Mucosa of descending colon (tissue), 3 donors: Measurements from ENCODE around the gene IGSF22. TPM values are rescaled to one million over a fixed set of nuclear protein-coding genes. Genes with fewer than 3 reads are reported as not detected.
"Not testable (repeated sequence)": the region's sequence is repeated elsewhere in the genome, so short reads cannot be mapped to it uniquely, and the experiment has no call there.

Experiments used
- ATAC-seq: fragments of 200-7000 bp; cut with Tn5 transposase; one replicate; pipeline ENCODE4 v1.9.1; 2020; ENCODE audit warnings: mild to moderate bottlenecking, moderate library complexity
- DNase-seq, 3 donors: peaks; one replicate each; pipeline ENCODE4 v3.0.0-alpha.2; 2020
- H3K36me3 ChIP-seq: fragments of 200-600 bp; one replicate; pipeline ENCODE4 v1.8.0; 2021; ENCODE audit warnings: low read depth, mild to moderate bottlenecking
- H3K4me1 ChIP-seq: fragments of 200-600 bp; one replicate; pipeline ENCODE4 v1.8.0; 2021; ENCODE audit warnings: low read depth, mild to moderate bottlenecking
- H3K4me3 ChIP-seq: fragments of 200-600 bp; one replicate; pipeline ENCODE4 v1.8.0; 2021; ENCODE audit warnings: mild to moderate bottlenecking
- H3K9me3 ChIP-seq: fragments of 200-600 bp; one replicate; pipeline ENCODE4 v1.8.0; 2021; ENCODE audit warnings: mild to moderate bottlenecking
- intact Hi-C, 2 donors: fragments of 100-400 bp; cut with DNase I in 1 of 2; cut with micrococcal nuclease in 1 of 2; formaldehyde crosslinking; loops; one replicate each; pipeline versions ENCODE4 v1.11.0 to v1.11.1; 2022; cut with DNase I, micrococcal nuclease
- total RNA-seq, 3 donors: library from RNA; stranded (reverse); fragmentation: NEBNext Ultra II Directional in 2 of 3; extraction: Animal tissue kit (Norgen Biotek cat#: 25700) in 2 of 3; gene quantifications; one replicate each; pipeline versions ENCODE4 v1.2.1 to v1.2.4, GENCODE V29; 2021 to 2023
- TF ChIP-seq, protein P1 (sequence below): fragments of 200-600 bp; IDR thresholded peaks from one replicate; pipeline ENCODE4 v1.8.0; 2022; ENCODE audit warnings: antibody characterized with exemption, mild to moderate bottlenecking
- donor health status: DM: no; HTN: no; CAD: no; lungs with moderate emphysema.
- donor health status: DM: no; HTN: no; CAD: no.
- donor health status: DM: no; HTN: yes; CAD: no.

IGSF22 gene
- total RNA-seq, 3 donors from 2014 or later: 1.1 to 1.5 (median 1.5) TPM

DNA sequence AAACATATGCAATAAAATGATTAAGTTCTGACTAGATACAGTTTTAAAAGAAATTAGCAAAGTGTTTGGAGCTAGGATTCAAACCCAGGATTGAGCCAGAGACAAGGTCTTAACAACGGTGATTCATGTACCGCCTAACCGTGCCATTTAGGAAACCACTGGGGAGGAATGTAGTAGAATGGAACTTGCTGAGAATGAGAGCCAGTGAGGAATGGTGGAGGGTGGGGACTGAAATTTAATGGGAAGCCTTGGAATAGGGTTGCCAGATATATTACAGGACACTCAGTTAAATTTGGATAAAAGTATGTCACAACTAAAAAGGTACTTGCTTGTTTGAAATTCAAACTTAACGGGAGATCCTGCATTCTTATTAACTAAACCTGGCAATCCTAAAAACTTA is 57.9 kb downstream of the IGSF22 start:
- Histone ChIP-seq H3K4me3 (no peak overlapping the region), H3K36me3 (no peaks in the 10 kb centered on the region), H3K9me3 (no peaks in the 10 kb centered on the region), H3K4me1 (no peaks in the 10 kb centered on the region)
- TF ChIP-seq, protein P1, sequence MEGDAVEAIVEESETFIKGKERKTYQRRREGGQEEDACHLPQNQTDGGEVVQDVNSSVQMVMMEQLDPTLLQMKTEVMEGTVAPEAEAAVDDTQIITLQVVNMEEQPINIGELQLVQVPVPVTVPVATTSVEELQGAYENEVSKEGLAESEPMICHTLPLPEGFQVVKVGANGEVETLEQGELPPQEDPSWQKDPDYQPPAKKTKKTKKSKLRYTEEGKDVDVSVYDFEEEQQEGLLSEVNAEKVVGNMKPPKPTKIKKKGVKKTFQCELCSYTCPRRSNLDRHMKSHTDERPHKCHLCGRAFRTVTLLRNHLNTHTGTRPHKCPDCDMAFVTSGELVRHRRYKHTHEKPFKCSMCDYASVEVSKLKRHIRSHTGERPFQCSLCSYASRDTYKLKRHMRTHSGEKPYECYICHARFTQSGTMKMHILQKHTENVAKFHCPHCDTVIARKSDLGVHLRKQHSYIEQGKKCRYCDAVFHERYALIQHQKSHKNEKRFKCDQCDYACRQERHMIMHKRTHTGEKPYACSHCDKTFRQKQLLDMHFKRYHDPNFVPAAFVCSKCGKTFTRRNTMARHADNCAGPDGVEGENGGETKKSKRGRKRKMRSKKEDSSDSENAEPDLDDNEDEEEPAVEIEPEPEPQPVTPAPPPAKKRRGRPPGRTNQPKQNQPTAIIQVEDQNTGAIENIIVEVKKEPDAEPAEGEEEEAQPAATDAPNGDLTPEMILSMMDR: no peak
- ATAC-seq (no peak), DNase-seq (no peak)
- intact Hi-C loops: no loop called here

DNA sequence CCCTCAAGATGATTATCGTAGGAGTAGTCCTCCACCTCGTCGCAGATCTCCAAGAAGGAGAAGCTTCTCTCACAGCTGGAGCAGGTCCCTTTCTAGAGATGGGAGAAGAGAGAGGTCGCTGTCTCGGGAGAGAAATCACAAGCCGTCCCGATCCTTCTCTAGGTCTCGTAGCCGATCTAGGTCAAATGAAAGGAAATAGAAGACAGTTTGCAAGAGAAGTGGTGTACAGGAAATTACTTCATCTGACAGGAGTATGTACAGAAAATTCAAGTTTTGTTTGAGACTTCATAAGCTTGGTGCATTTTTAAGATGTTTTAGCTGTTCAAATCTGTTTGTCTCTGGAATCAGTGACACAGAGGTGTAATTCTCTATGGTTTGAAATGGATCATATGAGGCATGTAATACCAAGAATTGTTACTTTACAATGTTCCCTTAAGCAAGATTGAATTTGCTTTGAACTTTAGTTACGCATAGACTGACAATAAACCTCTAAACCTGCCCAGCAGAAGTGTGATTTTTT is 60.6 kb downstream of the IGSF22 start:
- intact Hi-C loops, H3K4me1 ChIP-seq, ATAC-seq, H3K9me3 ChIP-seq, DNase-seq, H3K4me3 ChIP-seq, H3K36me3 ChIP-seq: not testable (repeated sequence)

DNA sequence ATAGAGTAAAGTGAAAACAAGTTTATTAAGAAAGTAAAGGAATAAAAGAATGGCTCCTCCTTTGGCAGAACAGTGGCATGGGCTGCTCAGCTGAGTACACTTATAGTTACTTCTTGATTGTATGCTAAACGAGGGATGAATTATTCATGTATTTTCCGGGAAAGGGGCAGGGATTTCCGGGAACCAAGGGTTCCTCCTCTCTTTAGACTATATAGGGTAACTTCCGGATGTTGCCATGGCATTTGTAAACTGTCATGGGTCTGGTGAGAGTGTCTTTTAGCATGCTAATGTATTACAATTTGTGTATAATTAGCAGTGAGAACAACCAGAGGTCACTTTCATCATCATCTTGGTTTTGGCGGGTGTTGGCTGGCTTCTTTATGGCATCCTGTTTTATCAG is 68.3 kb downstream of the IGSF22 start:
- intact Hi-C loops: no loop called here
- H3K4me3 ChIP-seq: no peak overlapping the region
- ATAC-seq (no peak), DNase-seq (no peak)
- no peaks in the 10 kb centered on the region for H3K9me3 ChIP-seq
- TF ChIP-seq, protein P1: no peak
- H3K36me3 ChIP-seq: no peaks in the 10 kb centered on the region
- H3K4me1 ChIP-seq: no peaks in the 10 kb centered on the region

Other genes with a start within 250 kb of the IGSF22 start
- 10 to 100 TPM; 60.6 to 71.1 (median 64.9) TPM for gene TSG101, start 199.2 kb downstream of the IGSF22 start, total RNA-seq
- gene UEVLD, start 137.5 kb downstream of the IGSF22 start, total RNA-seq: 10 to 100 TPM; 34.8 to 36.7 (median 35.3) TPM
- gene MISFA, start 126.4 kb downstream of the IGSF22 start, total RNA-seq: 1 to 10 TPM; 2.8 to 3.8 (median 3.3) TPM
- gene SPTY2D1, start 91.8 kb downstream of the IGSF22 start, total RNA-seq: 10 to 100 TPM; 18.5 to 20.2 (median 18.6) TPM
- gene TMEM86A, start 27.4 kb downstream of the IGSF22 start, total RNA-seq: 1 to 10 TPM; 1.7 to 6.0 (median 5.0) TPM
- gene PTPN5, start 65.6 kb upstream of the IGSF22 start, total RNA-seq: under 1 TPM; 0.14 to 0.92 (median 0.17) TPM
- not detected for gene MRGPRX1, start 213.2 kb upstream of the IGSF22 start, total RNA-seq